HL-60 (cell line): ENCODE data around the gene ICAM2.

Experiments used
- DNase-seq, 2 experiments: peaks; one replicate each; pipeline ENCODE4 v3.0.0-alpha.2; 2010 to 2020; ENCODE audit warnings: low read depth in 1 of 2, low spot score in 1 of 2
- H3K27ac ChIP-seq: fragments of 250-450 bp; sonication (Bioruptor Pico); replicated peaks from 2 replicates; pipeline ENCODE4 v1.5.1; 2020; ENCODE audit warnings: mild to moderate bottlenecking, moderate library complexity
- H3K27me3 ChIP-seq: fragments of 250-450 bp; sonication (Bioruptor Pico); 2 replicates; pipeline ENCODE4 v1.5.1; 2021; ENCODE audit warnings: mild to moderate bottlenecking, moderate library complexity; ENCODE audit not compliant: insufficient read depth, poor library complexity, severe bottlenecking
- H3K4me3 ChIP-seq: replicated peaks from 2 replicates; pipeline ENCODE4 v1.5.1; 2011; ENCODE audit warnings: mild to moderate bottlenecking, control low read depth, low read length; ENCODE audit not compliant: insufficient read depth
- GABPA ChIP-seq: IDR thresholded peaks from 2 replicates; pipeline ENCODE4 v1.6.1; 2012; ENCODE audit warnings: low read depth
- POLR2AphosphoS5 ChIP-seq: IDR thresholded peaks from 2 replicates; pipeline ENCODE4 v1.6.1; 2012; ENCODE audit warnings: low read depth
- REST ChIP-seq: IDR thresholded peaks from 2 replicates; pipeline ENCODE4 v1.6.1; 2012; ENCODE audit warnings: low read depth; ENCODE audit not compliant: insufficient replicate concordance
- SPI1 ChIP-seq: IDR thresholded peaks from 2 replicates; pipeline ENCODE4 v1.6.1; 2012; ENCODE audit warnings: low read depth, mild to moderate bottlenecking, borderline replicate concordance
- long read RNA-seq: library from polyadenylated mRNA; unstranded; transcript quantifications from one replicate; pipeline ENCODE4 v2.0.0, GENCODE V29; 2020
- TF ChIP-seq, protein P1 (sequence below): IDR thresholded peaks from one replicate; pipeline ENCODE4 v1.5.1; 2011; ENCODE audit warnings: low read length, control low read depth, inconsistent platforms; ENCODE audit not compliant: insufficient read depth

Gene ICAM2
- long read RNA-seq, transcript ICAM2-208 (5 exons, 1,103 nt) = major isoform, 12 of 13 reads
- long read RNA-seq, partial matches to known transcripts = 0 of 13 reads
- long read RNA-seq, other reads (novel, unspliced or antisense) = 1 of 13 reads

GRCh38 chr17:64020056-64020766 is at the start of gene ICAM2:
ICAM2 (minus strand) TSS chr17:64020633; CDS start chr17:64006691, 13,942 bp downstream.
- TF ChIP-seq SPI1 = peak; percentile 10; the same call in 1 of the 2 replicates
- TF ChIP-seq REST = no peak
- TF ChIP-seq, protein P1, sequence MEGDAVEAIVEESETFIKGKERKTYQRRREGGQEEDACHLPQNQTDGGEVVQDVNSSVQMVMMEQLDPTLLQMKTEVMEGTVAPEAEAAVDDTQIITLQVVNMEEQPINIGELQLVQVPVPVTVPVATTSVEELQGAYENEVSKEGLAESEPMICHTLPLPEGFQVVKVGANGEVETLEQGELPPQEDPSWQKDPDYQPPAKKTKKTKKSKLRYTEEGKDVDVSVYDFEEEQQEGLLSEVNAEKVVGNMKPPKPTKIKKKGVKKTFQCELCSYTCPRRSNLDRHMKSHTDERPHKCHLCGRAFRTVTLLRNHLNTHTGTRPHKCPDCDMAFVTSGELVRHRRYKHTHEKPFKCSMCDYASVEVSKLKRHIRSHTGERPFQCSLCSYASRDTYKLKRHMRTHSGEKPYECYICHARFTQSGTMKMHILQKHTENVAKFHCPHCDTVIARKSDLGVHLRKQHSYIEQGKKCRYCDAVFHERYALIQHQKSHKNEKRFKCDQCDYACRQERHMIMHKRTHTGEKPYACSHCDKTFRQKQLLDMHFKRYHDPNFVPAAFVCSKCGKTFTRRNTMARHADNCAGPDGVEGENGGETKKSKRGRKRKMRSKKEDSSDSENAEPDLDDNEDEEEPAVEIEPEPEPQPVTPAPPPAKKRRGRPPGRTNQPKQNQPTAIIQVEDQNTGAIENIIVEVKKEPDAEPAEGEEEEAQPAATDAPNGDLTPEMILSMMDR = no peak
- TF ChIP-seq GABPA = peak; percentile 21; the same call in 1 of the 2 replicates
- TF ChIP-seq POLR2AphosphoS5 = no peak
- Histone ChIP-seq H3K4me3 (peak within 1 kb of the TSS; percentile 47), H3K27ac (peak within 1 kb of the TSS; percentile 56), H3K27me3 (no peaks in the 10 kb centered on the region)
- peak; percentile 49 to 63 for DNase-seq

- no peak overlapping the region for H3K4me3 ChIP-seq
- H3K27ac ChIP-seq = no peak overlapping the region
- DNase-seq = no peak
- TF ChIP-seq POLR2AphosphoS5 (no peak), SPI1 (no peak), REST (no peak), GABPA (no peak)
- TF ChIP-seq, protein P1 = no peak
- H3K27me3 ChIP-seq = no peaks in the 10 kb centered on the region
These were observed 49.8 kb upstream of the ICAM2 start for GRCh38 chr17:64070213-64070612.

DNA sequence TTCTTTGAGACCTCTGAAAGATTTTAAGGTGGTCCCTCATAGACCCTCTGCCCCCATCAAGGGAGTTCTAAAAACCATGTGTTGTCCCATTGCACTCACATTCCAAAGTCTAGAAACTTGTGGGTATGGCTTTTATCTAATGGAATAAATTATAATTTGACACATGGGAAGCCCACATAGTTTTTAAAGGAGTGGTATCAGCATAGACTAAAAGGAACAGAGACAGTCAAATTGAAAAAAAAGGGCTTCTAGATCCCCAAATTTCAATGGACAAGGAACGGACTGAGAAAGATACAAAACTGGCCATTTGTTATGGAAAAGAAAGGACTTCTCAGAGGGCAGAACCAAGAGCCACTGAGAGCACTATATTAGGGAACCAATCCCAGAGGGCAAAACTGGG is 48.7 kb upstream of the ICAM2 start:
- no peak overlapping the region for H3K27ac ChIP-seq
- H3K27me3 ChIP-seq = no peaks in the 10 kb centered on the region
- no peak for DNase-seq
- TF ChIP-seq SPI1 (no peak), POLR2AphosphoS5 (no peak), REST (no peak), GABPA (no peak)
- TF ChIP-seq, protein P1 = no peak
- no peak overlapping the region for H3K4me3 ChIP-seq
